Suppressor macrophage (primary cell): ENCODE results near the gene OR10V1.

Experiments
- DNase-seq, 4 experiments: peaks; one replicate each; pipeline ENCODE4 v3.0.0-alpha.2; 2020 to 2022
- total RNA-seq, 17 experiments: gene quantifications; one replicate each; lab custom pipeline; 2026; ENCODE audit warnings: mixed read lengths in 6 of 17, inconsistent platforms in 3 of 17; lab: John Stamatoyannopoulos, UW

Gene OR10V1, protein sequence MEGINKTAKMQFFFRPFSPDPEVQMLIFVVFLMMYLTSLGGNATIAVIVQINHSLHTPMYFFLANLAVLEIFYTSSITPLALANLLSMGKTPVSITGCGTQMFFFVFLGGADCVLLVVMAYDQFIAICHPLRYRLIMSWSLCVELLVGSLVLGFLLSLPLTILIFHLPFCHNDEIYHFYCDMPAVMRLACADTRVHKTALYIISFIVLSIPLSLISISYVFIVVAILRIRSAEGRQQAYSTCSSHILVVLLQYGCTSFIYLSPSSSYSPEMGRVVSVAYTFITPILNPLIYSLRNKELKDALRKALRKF
- total RNA-seq: 0 to 0.33 (median 0) reads per million in 17 experiments

GRCh38 chr11:59713745-59714144, at the start of gene OR10V1:
TSS of gene OR10V1 (minus strand) at chr11:59713845. CDS start at chr11:59713845, 0 bp downstream.
- no peak for DNase-seq

DNA sequence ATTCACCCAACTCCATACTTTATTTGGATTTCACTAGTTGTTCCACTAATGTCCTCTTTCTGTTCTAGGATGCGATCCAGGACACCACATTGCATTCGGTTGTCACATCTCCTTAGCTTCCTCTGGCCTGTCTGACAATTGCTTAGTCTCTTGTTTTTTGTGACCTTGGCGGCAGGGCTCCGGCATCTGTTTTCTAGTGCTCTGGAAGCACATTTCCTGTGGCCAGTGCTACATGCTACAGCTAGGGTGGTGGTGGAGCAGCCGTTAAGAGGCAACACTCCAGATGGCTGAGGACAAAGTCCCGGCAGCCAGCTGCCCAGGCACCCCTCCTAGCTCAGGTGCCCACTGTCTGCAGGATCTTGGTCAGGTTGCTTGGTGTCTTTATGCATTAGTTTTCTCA, 48.3 kb upstream of the OR10V1 start:
- DNase-seq: no peak

DNA sequence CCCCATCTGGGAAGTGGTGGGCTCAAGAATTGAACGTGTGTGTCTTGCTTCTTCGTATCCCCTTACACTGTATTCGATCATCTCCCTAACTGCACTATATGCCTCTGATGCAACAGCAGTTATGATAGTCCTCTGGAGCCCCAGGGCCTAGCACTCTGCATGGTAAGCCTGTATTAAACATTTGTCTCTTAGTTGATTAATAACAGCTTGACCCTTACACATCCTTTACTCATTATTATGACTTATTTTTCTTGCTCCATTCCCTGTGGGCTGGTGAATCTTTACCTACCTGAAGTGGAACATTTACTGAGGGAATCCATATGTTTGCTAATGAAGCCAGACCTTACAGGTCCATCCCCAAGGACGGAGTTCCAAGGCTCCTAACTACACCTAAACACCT, 47.1 kb upstream of the OR10V1 start:
- DNase-seq: no peak

- DNase-seq: no peak
These were observed 46.3 kb upstream of the OR10V1 start for GRCh38 chr11:59759900-59760299.

DNA sequence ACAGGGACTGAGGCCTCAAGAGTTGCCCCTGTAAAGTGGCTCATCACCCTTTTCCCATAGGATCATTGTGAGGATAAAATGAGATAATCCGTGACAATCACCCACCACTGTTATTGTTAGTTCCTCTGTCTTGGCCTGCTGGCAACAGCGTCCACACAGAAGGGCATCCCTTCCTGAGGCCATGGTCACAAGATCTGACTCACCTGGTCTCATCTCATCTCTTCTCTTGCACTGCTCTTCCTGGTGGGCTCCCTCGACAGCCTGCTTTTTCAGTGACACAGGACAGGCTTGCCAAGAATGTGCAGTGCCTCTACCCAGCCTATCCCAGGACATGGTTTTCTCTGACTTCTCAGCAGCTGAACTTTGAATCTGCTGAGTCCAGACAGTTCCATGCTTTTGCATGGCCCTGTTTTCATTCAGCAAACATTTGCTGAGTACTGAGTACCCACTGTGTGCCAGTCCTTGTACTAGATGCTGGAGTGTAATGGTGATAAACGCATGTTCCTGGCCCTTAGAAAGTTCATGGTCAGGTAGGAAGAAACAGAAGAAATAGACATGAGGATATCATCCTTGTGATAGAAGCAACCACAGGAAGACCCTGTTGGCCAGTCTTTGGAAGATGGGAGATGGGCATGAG, 44.9 kb upstream of the OR10V1 start:
- no peak for DNase-seq

GRCh38 chr11:59756845-59757244, 43.2 kb upstream of the OR10V1 start:
- DNase-seq: peak in 2 of 4 experiments; percentile 13 to 30

DNA sequence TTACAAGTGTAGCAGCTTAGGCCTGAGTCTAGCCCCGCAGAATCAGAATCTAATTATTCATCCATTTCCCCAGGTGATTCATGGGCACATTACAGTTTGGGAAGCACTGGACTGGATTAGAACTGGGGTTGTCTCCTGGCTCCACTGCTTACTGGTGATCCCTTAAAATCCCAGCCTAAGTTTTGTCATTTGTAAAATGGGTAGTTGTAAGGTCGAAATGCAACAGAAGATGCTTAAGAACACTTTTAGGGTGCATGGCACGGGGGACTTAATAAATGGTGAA, 42.9 kb upstream of the OR10V1 start:
- no peak for DNase-seq

DNA sequence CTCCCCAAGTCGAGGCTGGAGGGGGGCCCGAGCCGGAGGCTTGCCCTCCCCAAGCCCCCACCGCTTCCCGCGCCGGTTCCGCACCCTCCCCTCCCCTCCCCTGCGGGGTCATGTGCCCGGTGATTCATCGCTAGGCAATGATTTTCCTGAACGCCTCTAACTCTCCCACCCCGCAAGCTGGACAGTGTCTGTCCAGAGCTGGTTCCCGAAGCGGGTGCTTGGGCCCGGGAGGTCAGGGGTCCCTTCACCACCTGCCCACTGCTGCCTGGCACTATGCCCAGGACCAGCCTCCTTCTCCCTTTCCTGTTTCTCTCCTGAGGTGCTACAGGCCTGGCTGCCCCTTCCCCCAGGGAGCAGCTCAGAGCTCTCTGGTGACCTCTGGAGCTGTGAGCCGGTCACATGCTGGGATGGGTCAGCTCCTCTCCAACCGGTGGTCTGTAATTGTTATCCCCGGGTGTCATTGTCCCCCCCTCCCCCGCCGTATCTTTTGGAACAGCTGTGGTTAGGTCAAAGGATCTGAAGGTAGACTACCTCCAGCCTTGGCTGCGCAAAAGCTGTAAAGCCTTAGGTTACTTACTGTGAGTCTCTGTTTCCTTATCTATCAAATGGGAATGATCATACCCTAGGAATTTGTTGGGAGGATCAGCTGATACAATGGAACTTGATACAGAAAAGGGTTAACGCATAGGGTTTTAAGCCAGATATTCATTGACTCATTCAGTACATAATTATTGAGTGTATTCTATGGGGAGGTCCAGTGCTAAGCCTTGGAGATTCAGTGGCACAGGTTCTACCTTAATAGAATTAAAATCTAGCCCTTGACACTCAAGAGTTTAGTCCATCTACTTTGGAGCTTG, 42.3 kb upstream of the OR10V1 start:
- DNase-seq: peak; percentile 75 to 90 (median 85)

DNA sequence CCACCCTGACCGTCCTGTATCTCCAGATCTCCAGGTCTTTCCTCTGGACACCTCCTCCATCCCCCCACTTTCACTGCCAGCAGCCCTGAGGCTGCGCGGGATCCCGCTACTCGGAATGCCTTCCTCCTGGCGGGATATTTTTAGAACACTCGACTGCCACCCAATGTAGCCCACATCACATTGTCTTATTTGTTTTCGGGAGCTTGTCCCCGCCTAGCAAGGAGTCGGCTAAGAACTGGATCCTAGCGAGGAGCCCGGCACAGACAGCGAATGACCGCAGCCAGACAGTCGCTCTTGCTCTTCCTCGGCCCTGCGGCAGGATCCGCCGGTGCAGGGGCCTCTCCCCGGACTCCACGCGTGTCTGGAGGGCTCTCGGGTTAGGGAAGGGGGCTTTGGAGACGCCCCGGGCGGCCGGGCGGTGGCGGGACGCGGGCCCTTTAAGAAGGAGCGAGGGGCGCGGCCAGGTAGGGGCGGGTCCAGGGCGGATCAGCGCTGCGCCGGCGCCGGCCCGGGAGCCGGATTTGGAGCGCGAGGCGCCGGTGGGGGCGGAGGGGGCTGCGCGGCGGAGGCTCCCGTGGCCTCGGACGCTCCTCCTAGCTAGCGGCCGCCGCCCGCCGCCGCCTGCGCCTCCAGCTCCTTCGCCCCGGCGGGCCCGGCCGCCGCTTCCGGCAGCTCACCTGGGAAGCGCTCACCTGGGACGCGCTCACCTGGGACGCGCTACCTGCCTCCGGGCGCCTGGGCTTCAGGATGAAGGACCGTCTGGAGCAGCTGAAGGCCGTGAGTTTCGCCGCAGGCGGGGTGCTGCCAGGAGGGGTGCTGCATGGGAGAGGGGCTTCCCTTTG, 41.4 kb upstream of the OR10V1 start, which contains the start of gene STX3:
Gene STX3, plus strand, starts transcription at position 518 of the 842 bp plus-strand sequence. Its CDS starts 230 bp downstream, at position 748.
- DNase-seq: peak; percentile 81 to 93 (median 86)

DNA sequence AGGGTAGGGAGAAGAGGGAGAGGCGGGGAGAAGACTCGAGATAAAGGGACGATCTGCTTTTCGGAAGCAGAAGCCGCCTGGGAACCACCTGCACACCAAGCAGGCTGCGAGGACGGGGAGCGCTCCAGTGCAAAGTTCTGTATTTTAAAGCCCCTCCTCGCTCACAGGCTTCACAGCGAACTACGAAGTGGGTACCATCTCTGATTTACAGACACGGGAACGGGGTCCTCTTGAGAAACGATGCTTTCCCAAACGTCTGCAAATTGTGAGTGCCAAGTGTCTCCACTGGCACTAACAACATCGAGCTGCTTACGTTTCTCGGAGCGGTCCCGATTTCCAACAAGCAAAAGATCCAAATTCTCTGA, 40.8 kb upstream of the OR10V1 start:
- peak; percentile 17 to 57 (median 36) for DNase-seq

GRCh38 chr11:59753650-59754493, 40.2 kb upstream of the OR10V1 start:
- peak; percentile 90 to 95 (median 92) for DNase-seq

DNA sequence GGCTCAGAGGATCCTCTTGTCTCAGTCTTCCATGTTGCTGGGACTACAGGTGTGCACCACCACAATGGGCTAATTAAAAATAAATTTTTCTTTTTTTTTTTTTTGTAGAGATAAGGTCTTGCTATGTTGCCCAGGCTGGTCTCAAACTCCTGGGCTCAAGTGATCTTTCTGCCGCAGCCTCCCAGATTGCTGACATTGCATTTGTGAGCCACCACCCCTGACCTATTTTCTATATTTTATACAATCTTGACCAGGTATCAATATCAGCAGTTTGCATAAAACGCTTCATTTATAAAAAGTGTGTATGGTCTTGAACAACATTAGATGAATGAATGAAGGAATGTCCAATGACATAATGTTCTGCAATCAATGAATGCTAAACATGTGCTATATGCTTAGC, 32.5 kb upstream of the OR10V1 start:
- no peak for DNase-seq

DNA sequence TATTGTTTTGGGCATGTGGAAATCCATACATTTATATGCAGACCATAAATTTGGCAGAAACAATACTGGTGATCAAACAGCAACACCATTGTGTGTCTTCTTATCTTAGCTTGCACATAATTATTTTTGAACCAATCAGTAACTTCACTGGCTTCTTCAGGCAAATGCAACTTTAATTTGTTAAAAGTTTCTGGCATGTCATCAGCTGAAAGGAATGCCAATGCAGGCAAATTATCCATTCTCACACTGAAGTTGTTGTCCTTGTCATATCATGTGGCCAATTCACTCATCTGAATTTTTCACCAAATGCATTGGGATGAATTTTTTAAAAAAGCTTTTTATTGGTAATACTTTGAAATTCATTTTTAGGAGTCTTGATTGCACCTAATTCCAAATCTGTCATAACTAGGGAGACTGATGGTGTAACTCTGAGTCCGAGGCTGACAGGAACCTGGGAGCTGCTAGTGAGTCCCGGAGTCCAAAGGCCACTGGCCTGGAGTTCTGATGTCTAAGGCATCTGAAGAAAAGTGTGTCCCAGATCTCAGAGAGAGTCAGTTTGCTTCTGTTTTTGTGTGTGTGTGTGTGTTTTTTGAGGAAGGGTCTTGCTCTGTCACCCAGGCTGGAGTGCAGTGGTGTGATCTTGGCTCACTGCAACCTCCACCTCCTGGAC, 17.4 kb upstream of the OR10V1 start:
- DNase-seq: no peak

- peak; percentile 2 to 49 (median 25) for DNase-seq
These were observed 16.2 kb upstream of the OR10V1 start for GRCh38 chr11:59729834-59730233.

GRCh38 chr11:59728913-59729312, 15.3 kb upstream of the OR10V1 start:
- DNase-seq: peak; percentile 31 to 56 (median 52)

DNA sequence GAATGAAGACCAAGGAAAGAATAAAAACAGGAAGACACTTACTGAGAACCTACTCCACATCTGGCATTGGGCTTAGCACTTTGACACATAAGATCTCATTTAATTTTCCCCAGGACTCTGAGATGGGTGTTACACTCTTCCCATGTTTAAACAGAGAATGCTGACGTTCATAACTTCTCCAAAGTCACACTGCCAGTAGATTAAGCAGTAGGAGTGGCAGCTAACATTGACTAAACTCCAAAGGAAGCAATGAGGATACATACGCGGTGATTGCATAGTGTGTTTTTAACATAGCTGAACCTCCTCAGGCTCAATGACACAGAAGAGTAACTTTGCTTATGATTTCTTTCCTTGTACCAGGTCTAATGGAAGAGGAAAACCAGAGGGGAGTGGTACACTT, 14.5 kb upstream of the OR10V1 start:
- peak; percentile 13 to 62 (median 35) for DNase-seq

DNA sequence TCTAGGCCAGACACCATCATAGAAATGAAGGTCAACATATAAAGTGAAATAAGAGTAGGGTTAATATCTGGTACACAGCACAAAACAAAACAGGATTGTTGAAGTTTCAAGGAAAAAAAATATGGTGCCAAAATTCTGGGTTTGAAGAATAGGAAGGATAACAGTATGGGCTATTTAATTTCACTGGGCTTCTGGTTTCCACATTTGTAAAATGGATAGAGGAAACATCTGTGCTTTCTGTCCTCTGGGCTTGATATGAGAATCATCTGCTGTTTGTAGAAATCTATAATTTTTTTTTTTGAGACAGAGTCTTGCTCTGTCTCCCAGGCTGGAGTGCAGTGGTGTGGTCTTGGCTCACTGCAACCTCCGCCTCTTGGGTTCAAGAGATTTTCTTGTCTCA, 13.8 kb upstream of the OR10V1 start:
- DNase-seq: no peak

DNA sequence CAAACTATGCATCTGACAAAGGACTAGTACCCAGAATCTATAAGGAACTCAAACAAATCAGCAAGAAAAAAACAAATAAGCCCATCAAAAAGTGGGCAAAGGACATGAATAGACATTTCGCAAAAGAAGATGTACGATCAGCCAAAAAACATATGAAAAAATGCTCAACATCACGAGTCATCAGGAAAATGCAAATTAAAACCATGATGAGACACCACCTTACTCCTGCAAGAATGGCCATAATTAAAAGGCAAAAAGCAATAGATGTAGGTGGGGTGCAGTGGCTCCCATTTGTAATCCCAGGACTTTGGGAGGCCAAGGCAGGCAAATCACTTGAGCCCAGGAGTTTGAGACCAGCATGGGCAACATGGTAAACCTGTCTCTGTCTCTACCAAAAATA, 10.4 kb upstream of the OR10V1 start:
- no peak for DNase-seq

GRCh38 chr11:59719556-59719955, 5.9 kb upstream of the OR10V1 start:
- no peak for DNase-seq

DNA sequence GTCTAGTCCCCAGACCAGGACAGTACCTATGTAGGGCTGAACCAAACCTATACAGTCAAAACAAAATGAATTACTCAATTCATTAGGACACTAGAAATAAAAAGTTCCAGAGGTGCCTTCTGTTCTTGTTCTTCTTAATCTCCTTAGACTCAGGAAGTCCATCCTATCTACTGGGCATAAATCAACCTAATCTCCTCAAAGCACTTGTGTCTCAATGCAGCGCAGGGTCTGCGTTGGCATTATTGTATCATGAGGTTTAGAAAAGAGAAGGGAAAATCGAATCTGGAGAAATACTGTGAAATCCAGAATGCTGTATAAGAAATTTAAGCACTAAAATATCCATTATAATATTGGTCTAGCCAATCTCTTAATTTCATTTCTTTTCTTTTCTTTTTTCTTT, 2.4 kb upstream of the OR10V1 start:
- DNase-seq: no peak
